Measurements from ENCODE around the gene KIAA1217.

DNA sequence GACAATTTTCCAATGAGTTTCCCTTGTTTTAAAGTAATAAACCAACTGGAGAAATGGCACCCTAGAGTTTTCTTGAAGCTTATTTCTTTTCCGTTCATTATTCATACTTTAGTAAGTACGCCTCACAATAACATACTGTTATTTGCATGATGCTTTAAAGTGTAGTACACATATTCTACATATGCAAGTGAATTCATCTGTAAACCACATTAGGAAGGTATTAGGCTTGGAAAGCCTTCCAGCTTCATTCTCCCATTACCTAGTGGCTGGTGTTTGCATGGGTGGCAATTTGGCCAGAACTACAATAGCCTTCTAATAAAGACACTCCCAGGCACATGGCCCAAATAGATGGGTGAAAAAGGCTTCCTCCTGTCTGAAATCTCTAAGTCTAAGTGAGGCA, 45.5 kb upstream of the KIAA1217 start:
- TF ChIP-seq, protein P1, sequence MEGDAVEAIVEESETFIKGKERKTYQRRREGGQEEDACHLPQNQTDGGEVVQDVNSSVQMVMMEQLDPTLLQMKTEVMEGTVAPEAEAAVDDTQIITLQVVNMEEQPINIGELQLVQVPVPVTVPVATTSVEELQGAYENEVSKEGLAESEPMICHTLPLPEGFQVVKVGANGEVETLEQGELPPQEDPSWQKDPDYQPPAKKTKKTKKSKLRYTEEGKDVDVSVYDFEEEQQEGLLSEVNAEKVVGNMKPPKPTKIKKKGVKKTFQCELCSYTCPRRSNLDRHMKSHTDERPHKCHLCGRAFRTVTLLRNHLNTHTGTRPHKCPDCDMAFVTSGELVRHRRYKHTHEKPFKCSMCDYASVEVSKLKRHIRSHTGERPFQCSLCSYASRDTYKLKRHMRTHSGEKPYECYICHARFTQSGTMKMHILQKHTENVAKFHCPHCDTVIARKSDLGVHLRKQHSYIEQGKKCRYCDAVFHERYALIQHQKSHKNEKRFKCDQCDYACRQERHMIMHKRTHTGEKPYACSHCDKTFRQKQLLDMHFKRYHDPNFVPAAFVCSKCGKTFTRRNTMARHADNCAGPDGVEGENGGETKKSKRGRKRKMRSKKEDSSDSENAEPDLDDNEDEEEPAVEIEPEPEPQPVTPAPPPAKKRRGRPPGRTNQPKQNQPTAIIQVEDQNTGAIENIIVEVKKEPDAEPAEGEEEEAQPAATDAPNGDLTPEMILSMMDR (IDR thresholded peaks at IDR 0.05): no peak
- no peak for TF ChIP-seq POLR2A (IDR thresholded peaks at IDR 0.05)
